Sigmoid colon (tissue), 7 donors: Measurements from ENCODE around the gene CCDC68. TPM values are rescaled to one million over a fixed set of nuclear protein-coding genes. Genes with fewer than 3 reads are reported as not detected.

ENCODE experiments used
- DNase-seq: peaks from one replicate; pipeline ENCODE4 v3.0.0-alpha.2; 2019
- H3K27ac ChIP-seq, 4 donors: fragments of 200-600 bp; sonication (generic); one replicate each; pipeline ENCODE4 v1.5.1; 2016 to 2019; ENCODE audit warnings: mild to moderate bottlenecking in 1 of 4
- H3K27me3 ChIP-seq, 3 donors: fragments of 200-600 bp; sonication (generic); one replicate each; pipeline ENCODE4 v1.5.1; 2019; ENCODE audit warnings: mild to moderate bottlenecking in 1 of 3
- H3K36me3 ChIP-seq, 4 donors: fragments of 200-600 bp; sonication (generic); one replicate each; pipeline ENCODE4 v1.5.1; 2016 to 2019
- H3K4me1 ChIP-seq, 4 donors: fragments of 200-600 bp; sonication (generic); one replicate each; pipeline ENCODE4 v1.5.1; 2017 to 2019
- H3K4me3 ChIP-seq, 4 donors: fragments of 200-600 bp; sonication (generic); one replicate each; pipeline ENCODE4 v1.5.1; 2017 to 2019; ENCODE audit warnings: mild to moderate bottlenecking in 2 of 4, moderate library complexity in 1 of 4
- H3K9me3 ChIP-seq, 4 donors: fragments of 200-600 bp in 3 of 4; sonication (generic) in 3 of 4; one replicate each; pipeline versions ENCODE4 v1.5.1 to v1.6.1; 2013 to 2019
- EP300 ChIP-seq, 4 donors: sonication (generic); formaldehyde crosslinking; IDR thresholded peaks; one replicate each; pipeline ENCODE4 v1.6.1; 2017; ENCODE audit warnings: antibody characterized with exemption in 4 of 4
- POLR2A ChIP-seq, 2 donors: fragments of 450-650 bp; IDR thresholded peaks; one replicate each; pipeline ENCODE4 v1.6.1; 2016; ENCODE audit warnings: antibody characterized with exemption in 2 of 2, mild to moderate bottlenecking in 2 of 2, moderate library complexity in 2 of 2
- POLR2AphosphoS5 ChIP-seq, 4 donors: sonication (generic); formaldehyde crosslinking; IDR thresholded peaks; one replicate each; pipeline ENCODE4 v1.6.1; 2017; ENCODE audit warnings: antibody characterized with exemption in 4 of 4
- WGBS, 2 donors: extraction: QIAGEN DNeasy Blood & Tissue Kit; methylation state at CpG; one replicate each; pipeline ENCODE4 v1.1.7; 2013; 5-methylcytosine and 5-hydroxymethylcytosine counted together
- intact Hi-C: fragments of 100-400 bp; cut with DNase I; formaldehyde crosslinking; loops from one replicate; pipeline ENCODE4 v1.15.1; 2023
- polyA plus RNA-seq, 3 donors: library from polyadenylated mRNA; stranded (reverse); fragments of 200-250 nt; gene quantifications; one replicate each; pipeline ENCODE4 v1.2.3, GENCODE V29; 2013
- total RNA-seq, 4 donors: library from RNA; depleted of rRNA; stranded (reverse); fragments of >200 nt; gene quantifications; one replicate each; pipeline ENCODE4 v1.1.0, GENCODE V29; 2016
- TF ChIP-seq, protein P1 (sequence below), 4 experiments: fragments of 450-650 bp in 3 of 4; fragments of 200-600 bp in 1 of 4; IDR thresholded peaks; one replicate each; pipeline ENCODE4 v1.5.1; 2016 to 2019; ENCODE audit warnings: antibody characterized with exemption in 4 of 4, mild to moderate bottlenecking in 3 of 4, moderate library complexity in 2 of 4
- donor health status: healthy with polysubstance abuse.
- donor health status: Bipolar disorder and iron deficiency.
- donor health status: healthy.

CCDC68 gene
- total and polyA plus RNA-seq, 7 donors = 3.1 to 42.3 (median 5.5) TPM

DNA sequence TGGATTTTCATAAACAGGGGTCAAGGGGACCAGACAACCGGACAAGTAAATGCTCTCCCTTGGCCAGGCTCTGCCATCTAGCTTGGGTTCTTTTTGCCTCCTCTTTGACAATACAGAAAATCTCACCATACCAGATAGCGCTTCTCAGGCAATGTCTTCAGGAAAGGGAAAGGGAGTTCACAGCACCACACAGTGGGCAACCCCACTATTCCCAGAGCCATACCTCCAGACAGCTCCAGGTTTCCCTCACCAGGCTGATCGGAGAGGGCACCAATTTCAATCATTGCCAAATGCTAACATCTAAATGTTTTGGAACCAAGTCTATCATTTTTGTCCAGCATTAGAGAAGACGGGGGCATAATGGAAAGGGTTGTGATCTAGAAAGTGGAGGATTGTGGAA, 28.1 kb downstream of the CCDC68 start:
- Histone ChIP-seq H3K4me1 (no peaks in the 10 kb centered on the region), H3K9me3 (no peaks in the 10 kb centered on the region), H3K27ac (no peak overlapping the region), H3K27me3 (no peaks in the 10 kb centered on the region), H3K36me3 (no peaks in the 10 kb centered on the region), H3K4me3 (no peak overlapping the region)
- intact Hi-C loops = no loop called here
- DNase-seq = no peak
- no peak for TF ChIP-seq POLR2A (IDR thresholded peaks at IDR 0.05)
- TF ChIP-seq POLR2AphosphoS5 (IDR thresholded peaks at IDR 0.05) = no peak
- TF ChIP-seq, protein P1, sequence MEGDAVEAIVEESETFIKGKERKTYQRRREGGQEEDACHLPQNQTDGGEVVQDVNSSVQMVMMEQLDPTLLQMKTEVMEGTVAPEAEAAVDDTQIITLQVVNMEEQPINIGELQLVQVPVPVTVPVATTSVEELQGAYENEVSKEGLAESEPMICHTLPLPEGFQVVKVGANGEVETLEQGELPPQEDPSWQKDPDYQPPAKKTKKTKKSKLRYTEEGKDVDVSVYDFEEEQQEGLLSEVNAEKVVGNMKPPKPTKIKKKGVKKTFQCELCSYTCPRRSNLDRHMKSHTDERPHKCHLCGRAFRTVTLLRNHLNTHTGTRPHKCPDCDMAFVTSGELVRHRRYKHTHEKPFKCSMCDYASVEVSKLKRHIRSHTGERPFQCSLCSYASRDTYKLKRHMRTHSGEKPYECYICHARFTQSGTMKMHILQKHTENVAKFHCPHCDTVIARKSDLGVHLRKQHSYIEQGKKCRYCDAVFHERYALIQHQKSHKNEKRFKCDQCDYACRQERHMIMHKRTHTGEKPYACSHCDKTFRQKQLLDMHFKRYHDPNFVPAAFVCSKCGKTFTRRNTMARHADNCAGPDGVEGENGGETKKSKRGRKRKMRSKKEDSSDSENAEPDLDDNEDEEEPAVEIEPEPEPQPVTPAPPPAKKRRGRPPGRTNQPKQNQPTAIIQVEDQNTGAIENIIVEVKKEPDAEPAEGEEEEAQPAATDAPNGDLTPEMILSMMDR (IDR thresholded peaks at IDR 0.05) = no peak
- no peak for TF ChIP-seq EP300 (IDR thresholded peaks at IDR 0.05)
- WGBS, 2 donors = 97 to 98% methylated on average over 4 of the region's 4 CpGs

DNA sequence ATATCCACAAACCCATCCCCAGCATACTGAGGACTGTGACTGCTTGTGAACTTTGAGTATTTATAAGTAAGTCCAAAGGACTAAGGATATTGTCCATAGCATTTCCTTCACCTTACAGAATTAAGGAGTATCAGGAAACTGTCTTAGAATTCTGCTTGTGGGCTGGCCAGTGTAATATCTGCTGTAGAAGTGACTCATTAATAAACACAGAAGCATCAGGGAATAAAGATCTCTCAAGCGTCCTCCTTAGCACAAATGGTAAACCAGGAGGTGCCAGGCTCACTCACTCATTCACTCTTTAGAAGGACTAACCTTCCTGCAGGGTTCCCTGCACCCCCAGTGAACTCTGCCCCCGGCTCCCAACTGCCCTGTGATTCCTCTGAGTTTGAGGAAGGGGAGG, 31.0 kb downstream of the CCDC68 start:
- no peak for DNase-seq
- H3K27me3 ChIP-seq = no peaks in the 10 kb centered on the region
- no peaks in the 10 kb centered on the region for H3K36me3 ChIP-seq
- no peak overlapping the region for H3K4me3 ChIP-seq
- H3K9me3 ChIP-seq = no peaks in the 10 kb centered on the region
- TF ChIP-seq, protein P1 (IDR thresholded peaks at IDR 0.05) = no peak
- no peak for TF ChIP-seq POLR2AphosphoS5 (IDR thresholded peaks at IDR 0.05)
- no peak for TF ChIP-seq POLR2A (IDR thresholded peaks at IDR 0.05)
- TF ChIP-seq EP300 (IDR thresholded peaks at IDR 0.05) = no peak
- intact Hi-C loops = no loop called here
- H3K27ac ChIP-seq = no peak overlapping the region
- WGBS, 2 donors = 85 to 87% methylated on average over 2 of the region's 2 CpGs
- H3K4me1 ChIP-seq = no peaks in the 10 kb centered on the region

DNA sequence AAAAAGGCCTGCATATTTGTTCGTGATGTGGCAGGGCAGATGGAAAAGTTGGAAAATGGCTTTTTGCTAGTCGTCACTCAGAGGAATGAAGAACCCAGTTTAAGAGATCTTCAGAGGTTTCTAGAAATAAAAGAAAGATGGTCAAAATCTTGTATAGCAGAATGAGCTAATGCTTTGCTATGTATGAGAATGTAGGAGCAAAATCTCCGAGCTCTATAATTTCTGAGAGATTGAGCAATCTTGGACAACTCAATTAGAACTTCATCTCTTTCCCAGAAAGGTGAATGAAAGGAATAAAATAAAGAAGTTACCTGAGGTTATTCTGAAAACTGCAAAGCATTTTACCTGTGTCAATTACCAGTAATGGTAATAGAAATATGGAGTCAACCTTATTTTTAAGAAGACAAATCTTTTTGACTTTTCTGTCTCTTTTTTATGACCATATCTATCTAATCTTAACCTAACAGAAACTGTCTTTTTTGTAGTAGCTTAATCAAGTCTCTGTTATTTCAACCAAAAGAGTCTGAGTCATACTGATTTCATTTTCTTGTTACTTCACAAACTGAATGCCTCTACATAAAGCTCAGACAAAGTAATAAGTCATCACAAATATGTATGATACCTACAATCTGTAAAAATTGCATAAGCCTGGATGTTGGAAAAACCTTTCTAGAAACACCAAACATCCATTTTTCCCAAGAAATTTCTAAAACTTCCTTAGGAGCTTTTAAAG, 32.5 kb downstream of the CCDC68 start:
- Histone ChIP-seq H3K27ac (no peak overlapping the region), H3K4me3 (no peak overlapping the region), H3K36me3 (no peaks in the 10 kb centered on the region), H3K27me3 (no peaks in the 10 kb centered on the region), H3K4me1 (no peaks in the 10 kb centered on the region), H3K9me3 (no peaks in the 10 kb centered on the region)
- WGBS, 2 donors = 96 to 97% methylated on average over 3 of the region's 3 CpGs
- no peak for DNase-seq
- TF ChIP-seq POLR2AphosphoS5 (IDR thresholded peaks at IDR 0.05) = no peak
- TF ChIP-seq, protein P1 (IDR thresholded peaks at IDR 0.05) = no peak
- intact Hi-C loops = no loop called here

DNA sequence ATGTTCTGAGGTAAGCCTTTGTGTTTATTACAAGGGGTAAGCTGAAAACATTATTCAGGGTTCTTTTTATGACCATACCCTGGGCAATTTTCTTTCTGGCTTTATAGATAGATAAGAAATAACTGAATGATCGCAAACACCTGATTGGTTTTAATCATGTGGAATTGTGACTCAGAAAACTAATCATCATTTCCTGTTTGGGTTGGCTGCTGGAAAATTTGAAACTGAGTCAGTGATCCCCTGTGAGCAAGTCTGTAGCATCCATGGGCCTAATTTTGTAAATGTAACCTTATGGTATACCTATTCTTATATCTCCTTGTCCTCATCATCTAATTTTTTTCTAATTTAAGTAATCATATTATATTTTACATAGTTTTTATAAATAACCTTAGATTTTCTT, 34.3 kb downstream of the CCDC68 start:
- 89 to 91% methylated on average over 1 of the region's 1 CpG for WGBS, 2 donors
- Histone ChIP-seq H3K4me3 (no peak overlapping the region), H3K27ac (no peak overlapping the region), H3K9me3 (no peaks in the 10 kb centered on the region), H3K27me3 (no peaks in the 10 kb centered on the region), H3K4me1 (no peaks in the 10 kb centered on the region), H3K36me3 (no peaks in the 10 kb centered on the region)
- no peak for TF ChIP-seq POLR2A (IDR thresholded peaks at IDR 0.05)
- no peak for TF ChIP-seq POLR2AphosphoS5 (IDR thresholded peaks at IDR 0.05)
- no peak for TF ChIP-seq EP300 (IDR thresholded peaks at IDR 0.05)
- intact Hi-C loops = no loop called here
- no peak for DNase-seq

DNA sequence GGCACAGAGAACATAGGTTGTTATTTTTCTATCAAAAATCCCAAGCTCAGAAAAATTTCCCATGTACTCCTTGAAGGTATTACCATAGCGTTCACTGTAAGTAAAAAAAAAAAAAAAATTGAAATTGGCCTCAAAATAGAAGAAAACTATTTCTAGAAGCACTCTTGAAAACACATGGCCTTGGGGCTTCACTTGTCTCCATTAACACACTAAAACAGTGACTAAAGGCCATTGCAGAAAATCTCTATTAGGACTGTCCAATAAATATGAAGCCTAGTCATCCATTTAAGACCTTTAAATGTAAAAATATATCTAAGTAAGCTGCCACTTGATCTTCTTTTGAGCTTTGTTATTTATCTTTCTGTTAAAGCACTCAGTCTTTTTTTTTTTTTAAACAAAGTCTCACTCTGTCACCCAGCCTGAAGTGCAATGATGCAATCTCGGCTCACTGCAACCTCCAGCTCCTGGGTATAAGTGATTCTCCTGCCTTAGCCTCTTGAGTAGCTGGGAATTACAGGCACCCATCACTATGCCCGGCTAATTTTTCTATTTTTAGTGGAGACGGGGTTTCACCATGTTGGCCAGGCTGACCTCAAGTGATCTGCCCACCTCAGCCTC, 35.8 kb downstream of the CCDC68 start:
- DNase-seq = no peak
- Histone ChIP-seq H3K27ac (no peak overlapping the region), H3K36me3 (no peaks in the 10 kb centered on the region), H3K27me3 (no peaks in the 10 kb centered on the region), H3K4me1 (no peaks in the 10 kb centered on the region), H3K4me3 (no peak overlapping the region), H3K9me3 (no peaks in the 10 kb centered on the region)
- WGBS, 2 donors = 89 to 95% methylated on average over 4 of the region's 4 CpGs
- TF ChIP-seq POLR2A (IDR thresholded peaks at IDR 0.05) (no peak), EP300 (IDR thresholded peaks at IDR 0.05) (no peak), POLR2AphosphoS5 (IDR thresholded peaks at IDR 0.05) (no peak)
- TF ChIP-seq, protein P1 (IDR thresholded peaks at IDR 0.05) = no peak
- intact Hi-C loops = no loop called here
